BLaER1 treated with 17β-estradiol and CSF1 and Interleukin-3, amounts not matched to agents 10 nM and 100 nM (cell line): ENCODE data around the gene PILRB.
A peak's percentile ranks its signal among the peaks of the same experiment; 100 is the strongest.
"Not testable (repeated sequence)": the region's sequence is repeated elsewhere in the genome, so short reads cannot be mapped to it uniquely, and the experiment has no call there.

ENCODE experiments used
- H3K27ac ChIP-seq, 11 experiments: shearing (Covaris generic); formaldehyde crosslinking; 2 replicates each; pipeline ENCODE4 v1.8.1; 2022
- H3K27me3 ChIP-seq, 11 experiments: shearing (Covaris generic); formaldehyde crosslinking; 2 replicates each; pipeline ENCODE4 v1.8.1; 2022
- H3K36me3 ChIP-seq, 11 experiments: shearing (Covaris generic); formaldehyde crosslinking; 2 replicates each; pipeline ENCODE4 v1.8.1; 2022
- H3K4me1 ChIP-seq, 10 experiments: shearing (Covaris generic); formaldehyde crosslinking; 2 replicates each; pipeline ENCODE4 v1.8.1; 2022
- H3K4me2 ChIP-seq, 11 experiments: shearing (Covaris generic); formaldehyde crosslinking; 2 replicates each; pipeline ENCODE4 v1.8.1; 2022
- H3K4me3 ChIP-seq, 10 experiments: shearing (Covaris generic); formaldehyde crosslinking; 2 replicates each; pipeline ENCODE4 v1.8.1; 2022
- H3K9ac ChIP-seq, 11 experiments: shearing (Covaris generic); formaldehyde crosslinking; 2 replicates each; pipeline ENCODE4 v1.8.1; 2022
- H3K9me3 ChIP-seq, 11 experiments: shearing (Covaris generic); formaldehyde crosslinking; replicated peaks in 1 of 11; 2 replicates each; pipeline ENCODE4 v1.8.1; 2022
- H4K20me1 ChIP-seq, 11 experiments: shearing (Covaris generic); formaldehyde crosslinking; 2 replicates each; pipeline ENCODE4 v1.8.1; 2022
- Cebpa-rat ChIP-seq, 11 experiments: shearing (Covaris generic); IDR thresholded peaks; 2 replicates each; pipeline ENCODE4 v1.8.1; 2022

PILRB gene

DNA sequence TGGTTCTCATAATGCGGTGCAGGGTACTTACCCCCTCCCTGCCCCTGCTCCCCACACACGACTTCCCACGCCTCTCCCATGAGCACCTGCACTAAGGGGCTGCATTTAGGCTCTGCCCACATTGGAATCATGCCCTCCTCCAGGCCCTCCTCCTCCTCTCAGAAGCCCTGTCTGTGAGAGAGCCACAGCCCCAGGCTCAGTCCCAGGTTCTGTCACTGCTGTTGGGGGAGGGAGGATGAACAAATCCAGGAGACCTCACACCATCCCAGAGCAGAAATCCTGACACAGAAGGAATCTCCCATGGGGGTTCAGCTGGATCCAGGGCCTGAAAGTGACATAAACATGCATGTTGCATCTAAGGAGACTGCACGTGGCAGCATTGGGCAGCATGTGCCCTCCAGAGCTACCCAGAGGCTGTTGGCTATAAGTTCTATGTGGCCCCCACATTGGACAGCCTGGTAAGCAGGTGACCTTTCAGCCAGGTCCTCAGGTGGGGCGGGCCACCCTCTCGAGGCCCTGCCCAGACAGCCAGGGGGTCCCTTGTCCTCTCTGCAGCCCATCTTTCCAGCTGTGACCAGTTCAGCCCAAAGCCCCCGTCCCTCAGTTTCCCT is 13.7 kb downstream of the PILRB start:
- Histone ChIP-seq H4K20me1 (peaks cover 0 to 22% (median 0%) of the 10 kb centered on the region in 11 experiments; a peak in 3 of 22 replicates), H3K27ac (peak overlapping the region; percentile 85 to 98 (median 92)), H3K9me3 (no peaks in the 10 kb centered on the region), H3K4me3 (0 out of 20 replicates have a peak overlapping the region, but pooled peaks of 1 of the 10 experiments have one; percentile 36), H3K4me2 (peak overlapping the region; percentile 78 to 99 (median 96)), H3K36me3 (peaks cover 0 to 24% (median 0%) of the 10 kb centered on the region in 11 experiments; a peak in 4 of 22 replicates), H3K4me1 (peaks cover 75 to 100% (median 84%) of the 10 kb centered on the region in 10 experiments), H3K9ac (peak overlapping the region; percentile 58 to 87 (median 74); a peak in 20 of 22 replicates), H3K27me3 (no peaks in the 10 kb centered on the region)
- TF ChIP-seq Cebpa-rat (IDR thresholded peaks at IDR 0.05) = no peak

DNA sequence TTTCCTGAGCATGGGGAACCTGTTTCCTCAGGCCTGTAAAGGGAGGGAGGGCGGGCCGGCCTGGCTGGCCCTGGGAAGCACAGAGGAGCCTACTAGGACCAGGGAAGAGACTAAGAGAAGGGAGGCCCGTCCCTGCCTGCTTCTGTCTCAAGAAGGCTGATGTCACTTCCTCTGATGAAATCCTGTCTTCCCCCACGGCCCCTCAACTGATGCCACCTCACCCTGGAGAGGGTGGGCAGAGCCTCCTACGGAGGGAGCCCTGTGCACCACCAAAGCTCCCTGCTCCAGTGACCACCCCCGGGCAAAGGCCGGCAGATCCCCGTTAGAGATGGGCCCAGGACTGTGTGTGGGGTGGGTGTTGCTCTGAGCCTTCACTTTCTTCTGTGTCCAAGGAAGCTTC is 14.3 kb downstream of the PILRB start:
- Histone ChIP-seq H3K27me3 (no peaks in the 10 kb centered on the region), H3K27ac (peak overlapping the region; percentile 85 to 98 (median 92)), H4K20me1 (peaks cover 0 to 18% (median 0%) of the 10 kb centered on the region in 11 experiments; a peak in 3 of 22 replicates), H3K4me1 (peaks cover 70 to 99% (median 81%) of the 10 kb centered on the region in 10 experiments), H3K9ac (peak overlapping the region; percentile 65 to 87 (median 75)), H3K36me3 (peaks cover 0 to 30% (median 0%) of the 10 kb centered on the region in 11 experiments; a peak in 4 of 22 replicates), H3K9me3 (no peaks in the 10 kb centered on the region), H3K4me3 (peak overlapping the region in 8 of 10 experiments; percentile 20 to 72 (median 42); a peak in 9 of 20 replicates), H3K4me2 (peak overlapping the region; percentile 78 to 99 (median 96))
- TF ChIP-seq Cebpa-rat (IDR thresholded peaks at IDR 0.05) = 0 out of 22 replicates have a peak, but pooled peaks of 3 of the 11 experiments have one; percentile 17 to 26 (median 22)

DNA sequence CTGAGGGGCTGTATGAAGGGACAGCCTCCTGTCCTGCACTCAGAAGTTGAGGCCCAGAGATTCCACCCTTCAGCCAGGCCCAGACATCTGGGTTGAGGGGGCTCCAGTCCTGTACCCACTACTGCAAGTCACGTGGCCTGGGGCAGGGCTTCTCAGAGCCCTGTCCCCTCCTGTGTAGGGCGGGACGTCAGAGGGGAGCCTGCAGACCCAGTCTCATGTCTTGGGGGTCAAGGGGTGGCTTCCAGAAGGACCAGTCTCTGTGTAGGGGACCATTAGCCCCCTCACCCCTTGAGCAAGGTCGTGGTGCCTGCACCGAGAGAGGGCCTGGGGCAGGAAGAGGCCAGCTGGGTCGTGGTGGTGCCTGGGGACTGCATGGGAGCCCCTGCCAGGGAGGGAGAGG is 14.8 kb downstream of the PILRB start:
- Histone ChIP-seq H4K20me1 (peaks cover 0 to 14% (median 0%) of the 10 kb centered on the region in 11 experiments; a peak in 2 of 22 replicates), H3K4me1 (peaks cover 65 to 99% (median 78%) of the 10 kb centered on the region in 10 experiments), H3K27me3 (no peaks in the 10 kb centered on the region), H3K9me3 (no peaks in the 10 kb centered on the region), H3K4me2 (peak overlapping the region; percentile 78 to 99 (median 96)), H3K9ac (peak overlapping the region; percentile 65 to 87 (median 74)), H3K36me3 (peaks cover 0 to 34% (median 0%) of the 10 kb centered on the region in 11 experiments; a peak in 4 of 22 replicates), H3K4me3 (peak overlapping the region in 8 of 10 experiments; percentile 20 to 72 (median 42); a peak in 10 of 20 replicates), H3K27ac (peak overlapping the region; percentile 85 to 98 (median 92))
- no peak for TF ChIP-seq Cebpa-rat (IDR thresholded peaks at IDR 0.05)

DNA sequence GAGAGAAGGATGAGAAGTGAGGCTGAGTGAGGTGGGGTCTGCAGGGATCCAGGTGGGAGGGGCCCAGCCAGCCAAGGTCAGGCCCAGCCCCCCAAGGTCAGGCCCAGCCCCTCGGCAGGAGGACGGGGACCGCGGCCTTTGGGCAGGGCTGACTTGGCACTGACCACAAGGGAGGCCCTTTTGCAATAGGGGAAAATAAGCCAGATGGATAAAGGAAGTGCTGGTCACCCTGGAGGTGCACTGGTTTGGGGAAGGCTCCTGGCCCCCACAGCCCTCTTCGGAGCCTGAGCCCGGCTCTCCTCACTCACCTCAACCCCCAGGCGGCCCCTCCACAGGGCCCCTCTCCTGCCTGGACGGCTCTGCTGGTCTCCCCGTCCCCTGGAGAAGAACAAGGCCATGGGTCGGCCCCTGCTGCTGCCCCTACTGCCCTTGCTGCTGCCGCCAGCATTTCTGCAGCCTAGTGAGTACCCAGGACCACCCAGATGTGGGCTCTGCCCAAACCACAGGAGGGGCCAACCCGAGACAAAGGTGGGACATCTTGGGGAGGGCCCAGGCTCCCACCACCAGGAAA is 15.4 kb downstream of the PILRB start, which contains the start of gene PILRA:
PILRA (plus strand) TSS at position 227 of the 571 bp plus-strand sequence; CDS start at position 397, 170 bp downstream.
- Histone ChIP-seq H3K36me3 (peaks cover 0 to 40% (median 0%) of the 10 kb centered on the region in 11 experiments; a peak in 5 of 22 replicates), H3K4me2 (peak within 1 kb of the TSS; percentile 78 to 99 (median 96))

DNA sequence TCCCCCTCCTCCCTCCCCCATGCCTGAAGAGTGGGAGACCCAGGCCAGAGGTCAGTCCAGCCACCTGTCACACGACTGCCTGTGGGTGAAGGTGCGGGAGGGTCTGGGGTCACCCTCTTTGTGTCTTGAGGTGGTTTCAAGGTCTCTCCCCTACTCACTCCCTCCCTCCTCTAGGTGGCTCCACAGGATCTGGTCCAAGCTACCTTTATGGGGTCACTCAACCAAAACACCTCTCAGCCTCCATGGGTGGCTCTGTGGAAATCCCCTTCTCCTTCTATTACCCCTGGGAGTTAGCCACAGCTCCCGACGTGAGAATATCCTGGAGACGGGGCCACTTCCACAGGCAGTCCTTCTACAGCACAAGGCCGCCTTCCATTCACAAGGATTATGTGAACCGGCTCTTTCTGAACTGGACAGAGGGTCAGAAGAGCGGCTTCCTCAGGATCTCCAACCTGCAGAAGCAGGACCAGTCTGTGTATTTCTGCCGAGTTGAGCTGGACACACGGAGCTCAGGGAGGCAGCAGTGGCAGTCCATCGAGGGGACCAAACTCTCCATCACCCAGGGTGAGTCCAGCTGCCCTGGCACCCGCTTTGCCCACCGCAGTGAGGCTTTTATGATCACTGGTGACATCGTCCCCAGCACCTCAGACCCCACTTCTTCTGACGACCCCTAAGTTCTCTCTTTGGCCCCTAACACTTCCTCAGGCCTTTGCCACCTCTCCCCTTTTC is 16.1 kb downstream of the PILRB start:
- not testable (repeated sequence) for H4K20me1 ChIP-seq, H3K27me3 ChIP-seq, H3K9me3 ChIP-seq
- peaks cover 0 to 47% (median 0%) of the 10 kb centered on the region in 11 experiments; a peak in 5 of 22 replicates for H3K36me3 ChIP-seq
- peak overlapping the region in 10 of 11 experiments; percentile 65 to 87 (median 76); a peak in 17 of 22 replicates for H3K9ac ChIP-seq
- H3K4me1 ChIP-seq = peaks cover 52 to 99% (median 74%) of the 10 kb centered on the region in 10 experiments
- peak overlapping the region; percentile 85 to 98 (median 92); a peak in 21 of 22 replicates for H3K27ac ChIP-seq
- peak overlapping the region; percentile 78 to 99 (median 96) for H3K4me2 ChIP-seq
- H3K4me3 ChIP-seq = peak overlapping the region in 4 of 10 experiments; percentile 57 to 72 (median 66); a peak in 8 of 20 replicates

More for the DNA sequence above, 15.4 kb downstream of the PILRB start, which contains the start of gene PILRA:
- Histone ChIP-seq H3K9ac (peak within 1 kb of the TSS; percentile 65 to 87 (median 74)), H3K27me3 (no peaks in the 10 kb centered on the region), H3K9me3 (no peaks in the 10 kb centered on the region), H3K4me1 (peaks cover 59 to 99% (median 77%) of the 10 kb centered on the region in 10 experiments), H3K27ac (peak within 1 kb of the TSS; percentile 85 to 98 (median 92)), H4K20me1 (peaks cover 0 to 7% (median 0%) of the 10 kb centered on the region in 11 experiments; a peak in 2 of 22 replicates), H3K4me3 (peak within 1 kb of the TSS in 8 of 10 experiments; percentile 20 to 72 (median 42); a peak in 12 of 20 replicates)
- no peak for TF ChIP-seq Cebpa-rat (IDR thresholded peaks at IDR 0.05)

DNA sequence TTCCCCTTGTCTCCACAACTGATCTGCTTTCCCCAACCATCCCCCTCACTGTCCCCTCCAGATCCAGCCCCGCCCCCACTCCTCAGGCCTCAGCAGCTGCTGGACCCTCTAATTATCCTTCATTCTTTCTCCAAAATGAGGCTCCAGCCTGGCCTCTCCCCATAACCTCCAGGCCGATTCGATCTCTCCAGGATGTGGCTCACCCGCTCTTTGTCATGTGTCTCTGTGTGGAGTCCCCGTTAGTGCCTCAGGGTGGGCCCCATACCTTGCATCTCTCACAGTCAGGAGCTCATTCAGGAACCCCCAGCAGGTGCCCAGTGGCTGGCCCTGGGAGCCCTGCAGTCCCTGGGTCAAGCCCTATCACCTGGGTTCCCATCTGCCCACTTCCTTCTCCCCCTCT is 16.7 kb downstream of the PILRB start:
- peaks cover 46 to 100% (median 74%) of the 10 kb centered on the region in 10 experiments for H3K4me1 ChIP-seq
- no peaks in the 10 kb centered on the region for H3K27me3 ChIP-seq
- H3K36me3 ChIP-seq = peaks cover 0 to 50% (median 0%) of the 10 kb centered on the region in 11 experiments; a peak in 5 of 22 replicates
- peak overlapping the region in 9 of 11 experiments; percentile 30 to 98 (median 93); a peak in 17 of 22 replicates for H3K27ac ChIP-seq
- TF ChIP-seq Cebpa-rat (IDR thresholded peaks at IDR 0.05) = no peak
- peak overlapping the region; percentile 78 to 99 (median 96); a peak in 19 of 22 replicates for H3K4me2 ChIP-seq
- H3K4me3 ChIP-seq = peak overlapping the region in 3 of 10 experiments; percentile 57 to 72 (median 72); a peak in 7 of 20 replicates
- no peaks in the 10 kb centered on the region for H4K20me1 ChIP-seq
- H3K9me3 ChIP-seq = no peaks in the 10 kb centered on the region
- peak overlapping the region in 7 of 11 experiments; percentile 12 to 87 (median 77); a peak in 9 of 22 replicates for H3K9ac ChIP-seq

DNA sequence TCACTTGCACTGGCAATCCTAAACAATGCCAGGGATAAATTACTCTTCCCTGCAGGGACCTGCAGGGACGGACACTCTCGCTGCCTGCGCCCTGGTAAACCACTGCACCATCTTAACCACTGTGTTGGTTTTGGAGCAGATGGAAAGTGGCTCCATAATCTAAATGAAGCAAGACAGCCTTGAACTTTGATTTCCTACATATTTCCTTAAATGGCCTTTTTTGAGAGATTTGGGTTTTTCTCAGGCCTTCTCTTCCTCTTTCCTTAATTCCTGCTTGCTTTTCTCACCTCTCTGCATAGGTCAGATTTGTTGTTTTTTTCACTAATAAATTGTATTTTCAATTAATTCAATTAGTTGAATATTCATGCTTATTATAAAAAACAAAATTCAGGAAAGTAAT is 18.1 kb downstream of the PILRB start:
- no peaks in the 10 kb centered on the region for H3K9me3 ChIP-seq
- H3K27ac ChIP-seq = peak overlapping the region in 3 of 11 experiments; percentile 7 to 32 (median 18); a peak in 3 of 22 replicates
- no peak for TF ChIP-seq Cebpa-rat (IDR thresholded peaks at IDR 0.05)
- H3K4me3 ChIP-seq = peak overlapping the region in 3 of 10 experiments; percentile 57 to 72 (median 72); a peak in 6 of 20 replicates
- no peaks in the 10 kb centered on the region for H4K20me1 ChIP-seq
- H3K36me3 ChIP-seq = peaks cover 0 to 50% (median 0%) of the 10 kb centered on the region in 11 experiments; a peak in 5 of 22 replicates
- H3K9ac ChIP-seq = peak overlapping the region in 3 of 11 experiments; percentile 45 to 87 (median 84); a peak in 6 of 22 replicates
- peak overlapping the region in 5 of 11 experiments; percentile 49 to 99 (median 97); a peak in 10 of 22 replicates for H3K4me2 ChIP-seq
- H3K4me1 ChIP-seq = peaks cover 45 to 100% (median 73%) of the 10 kb centered on the region in 10 experiments
- H3K27me3 ChIP-seq = no peaks in the 10 kb centered on the region
